ENCODE measurements around the gene ZBTB43. TPM values are rescaled to one million over a fixed set of nuclear protein-coding genes. Genes with fewer than 3 reads are reported as not detected.
A peak's percentile ranks its signal among the peaks of the same experiment; 100 is the strongest.

ZBTB43 gene
- total RNA-seq, 1 donor from 2014 or later: 15.5 TPM

GRCh38 chr9:126797903-126798302, 6.9 kb upstream of the ZBTB43 start:
- TF ChIP-seq POLR2A (IDR thresholded peaks at IDR 0.05) (no peak), POLR2AphosphoS5 (IDR thresholded peaks at IDR 0.05; ENCODE audit: insufficient read depth in 1 of 2, low read depth in 1 of 2) (no peak), CTCF (IDR thresholded peaks at IDR 0.05) (no peak)
- no peak for DNase-seq (ENCODE audit: extremely low spot score in 2 of 2)
- no peak overlapping the region for H3K4me3 ChIP-seq
- H3K9me3 ChIP-seq: no peaks in the 10 kb centered on the region
- H3K27me3 ChIP-seq: no peaks in the 10 kb centered on the region
- intact Hi-C loops (cut with DNase I): no loop called here
- no peak overlapping the region for H3K27ac ChIP-seq
- H3K4me1 ChIP-seq: no peaks in the 10 kb centered on the region
- H3K36me3 ChIP-seq: no peaks in the 10 kb centered on the region

GRCh38 chr9:126799034-126799433, 5.8 kb upstream of the ZBTB43 start:
- intact Hi-C loops (cut with DNase I): no loop called here
- no peaks in the 10 kb centered on the region for H3K27me3 ChIP-seq
- H3K9me3 ChIP-seq: no peaks in the 10 kb centered on the region
- no peak overlapping the region for H3K4me3 ChIP-seq
- H3K4me1 ChIP-seq: no peaks in the 10 kb centered on the region
- H3K27ac ChIP-seq: no peak overlapping the region
- TF ChIP-seq POLR2AphosphoS5 (IDR thresholded peaks at IDR 0.05; ENCODE audit: insufficient read depth in 1 of 2, low read depth in 1 of 2) (no peak), CTCF (IDR thresholded peaks at IDR 0.05) (no peak), POLR2A (IDR thresholded peaks at IDR 0.05) (no peak)
- H3K36me3 ChIP-seq: no peaks in the 10 kb centered on the region
- DNase-seq (ENCODE audit: extremely low spot score in 2 of 2): no peak

- no peak for DNase-seq (ENCODE audit: extremely low spot score in 2 of 2)
- no peak overlapping the region for H3K4me3 ChIP-seq
- intact Hi-C loops (cut with DNase I): no loop called here
Measured at GRCh38 chr9:126802318-126803059, 2.4 kb upstream of the ZBTB43 start.

GRCh38 chr9:126804198-126804695, 593 bp upstream of the ZBTB43 start:
- no peaks in the 10 kb centered on the region for H3K9me3 ChIP-seq
- intact Hi-C loops (cut with DNase I): no loop called here
- H3K27ac ChIP-seq: peak overlapping the region; percentile 82
- H3K4me3 ChIP-seq: peak overlapping the region; percentile 84 to 95
- no peak for TF ChIP-seq POLR2A (IDR thresholded peaks at IDR 0.05)
- no peak for TF ChIP-seq CTCF (IDR thresholded peaks at IDR 0.05)
- no peak for TF ChIP-seq POLR2AphosphoS5 (IDR thresholded peaks at IDR 0.05; ENCODE audit: insufficient read depth in 1 of 2, low read depth in 1 of 2)
- no peak for DNase-seq (ENCODE audit: extremely low spot score in 2 of 2)
- no peaks in the 10 kb centered on the region for H3K36me3 ChIP-seq
- no peaks in the 10 kb centered on the region for H3K27me3 ChIP-seq
- H3K4me1 ChIP-seq: peaks cover 29% of the 10 kb centered on the region

More at GRCh38 chr9:126802318-126803059, 2.4 kb upstream of the ZBTB43 start:
- H3K27me3 ChIP-seq: no peaks in the 10 kb centered on the region
- H3K27ac ChIP-seq: no peak overlapping the region
- TF ChIP-seq POLR2A (IDR thresholded peaks at IDR 0.05) (no peak), POLR2AphosphoS5 (IDR thresholded peaks at IDR 0.05; ENCODE audit: insufficient read depth in 1 of 2, low read depth in 1 of 2) (no peak), CTCF (IDR thresholded peaks at IDR 0.05) (no peak)
- no peaks in the 10 kb centered on the region for H3K36me3 ChIP-seq
- peaks cover 23% of the 10 kb centered on the region for H3K4me1 ChIP-seq
- H3K9me3 ChIP-seq: no peaks in the 10 kb centered on the region

Measured in vagina (tissue), 2 donors.